Erythroblast (primary cell): ENCODE results near the gene APOA4.

Experiments used
- GATA1 ChIP-seq: IDR thresholded peaks from 2 replicates; pipeline ENCODE4 v1.6.1; 2011; ENCODE audit warnings: low read depth, mild to moderate bottlenecking, control low read depth, low read length, moderate library complexity
- POLR2A ChIP-seq: IDR thresholded peaks from 2 replicates; pipeline ENCODE4 v1.6.1; 2011; ENCODE audit warnings: mild to moderate bottlenecking, low read length

DNA sequence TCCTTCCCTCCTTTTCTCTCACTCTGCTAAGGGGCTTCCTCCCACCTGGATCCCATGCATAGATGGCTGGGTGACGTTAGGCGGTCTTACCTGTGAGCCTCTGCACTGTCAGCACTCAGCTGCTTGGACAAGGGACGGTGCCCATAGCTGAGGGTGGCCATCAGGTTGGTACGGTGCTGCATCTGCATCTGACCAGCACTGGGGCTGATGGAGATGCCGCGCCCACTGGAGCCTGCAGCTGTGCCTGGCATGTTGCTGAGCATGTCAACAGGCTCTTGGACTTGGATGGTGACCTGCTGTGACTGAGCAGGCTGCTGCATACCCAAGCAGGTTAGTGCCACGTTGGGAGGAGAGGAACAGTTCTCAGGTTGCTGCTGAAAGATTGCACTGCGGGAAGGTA, 36.1 kb upstream of the APOA4 start:
- TF ChIP-seq POLR2A (no peak), GATA1 (no peak)
